ENCODE data around the gene C17orf58.
"Not testable (repeated sequence)": the region's sequence is repeated elsewhere in the genome, so short reads cannot be mapped to it uniquely, and the experiment has no call there.

Gene C17orf58

DNA sequence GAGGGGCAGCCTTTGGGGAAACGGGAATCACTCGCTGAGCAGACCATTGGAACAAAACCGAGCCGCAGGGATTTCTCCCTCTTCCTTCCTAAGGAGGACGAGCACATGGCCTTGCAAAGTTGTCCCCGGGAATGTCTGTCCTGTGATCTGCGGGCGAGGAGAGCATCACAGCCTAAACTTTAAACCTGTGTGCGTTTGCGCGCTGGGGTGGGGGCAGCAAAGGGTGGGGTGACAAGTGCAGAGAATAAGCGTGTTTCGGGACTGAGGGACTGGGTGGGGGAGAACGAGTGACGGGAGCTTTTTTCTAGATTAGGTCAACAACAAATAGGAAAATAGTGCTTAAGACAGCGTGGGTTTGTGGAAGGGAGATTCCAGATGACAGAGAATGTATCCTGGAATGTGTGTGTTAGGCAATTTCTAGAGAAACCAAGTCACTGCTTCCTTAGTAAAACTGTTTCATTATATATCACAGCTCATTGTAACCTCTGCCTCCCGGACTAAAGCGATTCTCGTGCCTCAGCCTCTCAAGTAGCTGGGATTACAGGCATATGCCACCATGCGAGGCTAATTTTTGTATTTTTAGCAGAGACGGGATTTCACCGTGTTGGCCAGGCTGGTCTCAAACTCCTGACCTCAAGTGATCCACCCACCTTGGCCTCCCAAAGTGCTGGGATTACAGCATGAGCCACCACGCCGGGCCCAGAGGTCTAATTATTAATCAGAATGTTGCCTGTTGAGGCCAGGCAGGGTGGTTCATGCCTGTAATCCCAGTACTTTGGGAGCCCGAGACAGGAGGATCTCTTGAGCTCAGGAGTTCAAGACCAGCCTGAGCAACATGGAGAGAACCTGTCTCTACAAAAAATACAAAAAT, at the start of gene C17orf58:
C17orf58 (minus strand) TSS at position 169 of the 871 bp plus-strand sequence. CDS start 271 bp downstream, outside the sequence.
- DNase-seq (ENCODE audit: low read depth) = not testable (repeated sequence)

DNA sequence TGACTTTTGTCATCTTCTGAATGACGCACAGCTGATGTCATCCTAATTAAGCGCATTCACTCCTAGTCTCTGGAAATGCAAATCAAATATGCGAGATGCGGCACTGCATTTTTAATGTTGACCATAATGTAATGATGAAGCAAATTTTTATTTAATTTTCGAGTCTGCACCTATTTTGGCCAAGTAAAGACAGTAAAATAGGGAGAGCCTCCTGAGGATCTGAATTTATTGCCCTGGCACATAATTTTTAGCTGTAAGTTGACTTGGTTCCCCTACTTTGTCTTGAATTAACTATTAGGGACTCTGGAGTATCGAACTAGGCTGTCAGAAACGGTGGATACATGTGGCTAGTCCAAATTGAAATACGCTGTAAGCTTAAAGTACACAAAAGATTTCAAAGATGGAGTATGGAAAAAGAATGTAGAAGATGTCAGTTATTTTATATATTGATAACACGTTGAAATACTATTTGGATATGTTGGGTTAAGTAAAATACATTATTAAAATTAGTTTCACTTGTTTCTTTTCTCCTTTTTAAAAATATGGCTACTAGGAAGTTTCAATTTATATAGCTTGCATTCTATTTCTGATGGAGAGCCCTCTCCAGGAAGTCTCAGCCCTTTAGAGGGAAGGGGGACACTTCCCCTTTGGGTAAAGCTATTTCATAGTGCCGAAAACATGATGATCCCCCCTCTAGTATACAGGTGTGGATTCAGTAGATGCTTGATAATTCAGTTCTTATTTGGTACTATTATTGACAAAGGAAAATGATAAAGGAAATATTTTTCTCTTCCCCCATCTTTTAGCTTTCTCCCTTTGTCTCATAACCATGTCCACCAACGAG, 40.3 kb upstream of the C17orf58 start:
- no peak for DNase-seq (ENCODE audit: low read depth)

GRCh38 chr17:68035523-68036303, 39.4 kb upstream of the C17orf58 start, which contains the start of gene KPNA2:
TSS of gene KPNA2 (plus strand) at chr17:68035735. CDS start at chr17:68037133, 1,398 bp downstream.
- peak; percentile 85 for DNase-seq (ENCODE audit: low read depth)

DNA sequence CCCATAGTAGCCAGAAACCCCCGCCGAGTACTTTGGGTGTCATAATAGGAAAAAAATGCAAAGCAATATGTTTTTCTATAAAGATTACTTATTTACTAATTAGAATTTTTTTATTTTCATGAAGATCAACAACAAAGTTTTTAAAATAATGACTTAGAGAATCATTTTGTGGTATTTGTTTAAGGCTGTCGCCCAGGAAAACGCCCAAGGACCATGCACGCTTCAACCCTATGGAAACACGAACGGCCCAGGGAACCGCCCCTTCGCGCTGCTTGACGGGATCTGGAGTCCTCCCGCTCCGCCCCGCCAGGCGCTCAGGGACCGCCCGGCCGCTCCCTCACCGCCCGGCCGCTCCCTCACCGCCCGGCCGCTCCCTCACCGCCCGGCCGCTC, 38.9 kb upstream of the C17orf58 start:
- DNase-seq (ENCODE audit: low read depth) = no peak

GRCh38 chr17:68034452-68034776, 38.1 kb upstream of the C17orf58 start:
- no peak for DNase-seq (ENCODE audit: low read depth)

DNA sequence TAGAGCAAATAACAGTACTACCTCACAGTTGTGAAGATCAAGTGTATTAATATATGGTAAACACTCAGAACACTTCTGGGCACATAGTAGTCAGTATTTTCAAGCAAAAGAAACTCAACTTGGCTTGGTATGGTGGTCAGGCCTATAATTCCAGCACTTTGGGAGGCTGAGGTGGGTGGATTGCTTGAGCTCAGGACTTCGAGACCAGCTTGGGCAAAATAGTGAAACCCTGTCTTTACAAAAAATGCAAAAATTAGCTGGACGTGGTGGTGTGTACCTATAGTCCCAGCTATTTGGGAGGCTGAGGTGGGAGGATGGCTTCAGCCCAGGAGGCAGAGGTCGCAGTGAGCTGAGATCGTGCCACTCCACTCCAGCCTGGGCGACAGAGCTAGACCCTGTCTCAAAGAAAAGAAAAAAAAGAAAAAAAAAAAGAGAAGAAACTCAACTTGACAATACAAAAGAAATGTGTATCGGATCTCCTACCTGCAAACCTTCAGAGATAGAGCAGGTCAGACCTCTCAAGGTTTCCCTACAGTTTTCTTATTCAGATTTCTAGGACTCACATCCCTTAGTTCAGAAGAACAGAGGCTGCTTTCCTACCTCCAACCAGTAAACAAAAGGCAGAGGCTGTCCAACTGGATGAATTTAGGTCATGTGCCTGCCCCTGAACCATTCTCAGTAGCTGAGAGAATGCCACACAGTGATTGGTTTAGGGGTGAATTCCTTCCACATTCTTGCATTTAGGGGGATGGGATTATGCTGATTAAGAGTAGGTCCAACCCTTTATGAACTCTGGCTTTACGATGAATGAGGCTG, 37.6 kb upstream of the C17orf58 start:
- DNase-seq (ENCODE audit: low read depth) = no peak

GRCh38 chr17:68029512-68030215, 33.4 kb upstream of the C17orf58 start:
- no peak for DNase-seq (ENCODE audit: low read depth)

DNA sequence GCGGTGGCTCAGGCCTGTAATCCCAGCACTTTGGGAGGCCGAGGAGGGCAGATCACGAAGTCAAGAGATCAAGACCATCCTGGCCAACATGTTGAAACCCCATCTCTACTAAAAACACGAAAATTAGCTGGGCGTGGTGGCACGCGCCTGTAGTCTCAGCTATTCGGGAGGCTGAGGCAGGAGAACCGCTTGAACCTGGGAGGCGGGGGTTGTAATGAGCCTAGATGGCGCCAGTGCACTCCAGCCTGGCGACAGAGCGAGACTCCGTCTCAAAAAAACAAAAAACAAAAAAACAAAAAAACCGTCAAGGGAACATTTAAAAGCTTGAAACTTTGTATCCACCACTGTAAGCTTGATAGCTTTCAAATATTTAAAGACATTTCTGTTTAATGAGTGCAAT, 26.3 kb upstream of the C17orf58 start:
- DNase-seq (ENCODE audit: low read depth) = not testable (repeated sequence)

GRCh38 chr17:68021963-68022362, 25.7 kb upstream of the C17orf58 start:
- DNase-seq (ENCODE audit: low read depth) = no peak

- DNase-seq (ENCODE audit: low read depth) = not testable (repeated sequence)
Measured at GRCh38 chr17:68020791-68021190, 24.5 kb upstream of the C17orf58 start.

- no peak for DNase-seq (ENCODE audit: low read depth)
Measured at GRCh38 chr17:68020409-68020756, 24.1 kb upstream of the C17orf58 start.

GRCh38 chr17:68019675-68020408, 23.6 kb upstream of the C17orf58 start:
- DNase-seq (ENCODE audit: low read depth) = peak; percentile 90

GRCh38 chr17:68019336-68019674, 23.0 kb upstream of the C17orf58 start:
- no peak for DNase-seq (ENCODE audit: low read depth)

- not testable (repeated sequence) for DNase-seq (ENCODE audit: low read depth)
Measured at GRCh38 chr17:68018493-68018892, 22.2 kb upstream of the C17orf58 start.

- DNase-seq (ENCODE audit: low read depth) = no peak
Measured at GRCh38 chr17:68016838-68017237, 20.6 kb upstream of the C17orf58 start.

GRCh38 chr17:68015081-68015723, 18.9 kb upstream of the C17orf58 start:
- no peak for DNase-seq (ENCODE audit: low read depth)

DNA sequence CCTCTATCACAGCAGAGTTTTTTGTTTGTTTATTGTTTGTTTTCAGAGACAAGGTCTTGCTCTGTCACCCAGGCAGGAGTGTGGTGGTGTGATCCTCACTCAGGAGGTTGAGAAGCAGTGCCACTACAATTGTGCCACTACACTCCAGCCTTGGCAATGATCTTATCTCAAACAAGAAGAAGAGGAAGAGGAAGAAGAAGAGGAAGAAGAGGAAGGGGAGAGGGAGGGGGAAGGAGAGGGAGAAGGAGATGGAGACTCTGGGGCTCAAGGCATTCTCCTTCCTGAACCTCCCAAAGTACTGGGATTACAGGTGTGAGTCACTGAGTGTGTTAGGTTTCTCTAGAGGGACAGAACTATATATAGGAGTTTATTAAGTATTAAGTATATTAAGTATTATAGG, 17.1 kb upstream of the C17orf58 start:
- no peak for DNase-seq (ENCODE audit: low read depth)

DNA sequence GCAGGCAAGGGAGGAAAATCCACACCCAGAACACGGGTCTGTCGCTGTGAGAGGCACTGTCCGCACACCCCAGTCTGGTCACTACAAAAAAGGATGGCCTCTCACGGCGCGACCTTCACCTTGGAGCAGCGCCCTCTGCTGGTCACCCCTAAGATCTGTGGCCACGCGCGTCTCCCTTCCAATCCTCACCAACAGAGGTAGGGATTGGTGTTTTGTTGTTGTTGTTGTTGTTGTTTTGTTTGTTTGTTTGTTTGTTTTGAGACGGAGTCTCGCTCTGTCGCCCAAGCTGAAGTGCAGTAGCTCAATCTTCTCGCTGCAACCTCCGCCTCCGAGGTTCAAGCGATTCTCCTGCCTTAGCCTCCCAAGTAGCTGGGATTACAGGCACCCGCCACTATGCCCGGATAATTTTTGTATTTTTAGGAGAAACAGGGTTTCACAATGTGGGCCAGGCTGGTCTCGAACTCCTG, 15.0 kb upstream of the C17orf58 start:
- DNase-seq (ENCODE audit: low read depth) = no peak

DNA sequence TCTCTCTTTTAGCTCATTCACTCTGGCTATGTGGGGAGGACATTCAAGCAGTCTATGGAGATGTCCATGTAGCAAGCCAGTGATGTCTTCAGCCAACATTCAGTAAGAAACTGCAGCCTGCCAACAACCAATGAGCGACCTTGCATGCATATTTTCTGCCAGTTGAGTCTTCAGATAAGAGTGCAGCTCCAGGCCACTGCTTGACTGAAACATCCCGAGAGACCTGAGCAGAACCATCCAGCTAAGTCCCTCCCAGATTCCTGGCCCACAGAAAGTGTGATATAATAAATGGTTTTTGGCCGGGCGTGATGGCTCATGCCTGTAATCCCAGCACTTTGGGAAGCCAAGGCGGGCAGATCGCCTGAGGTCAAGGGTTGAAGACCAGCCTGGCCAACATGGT, 10.5 kb upstream of the C17orf58 start:
- no peak for DNase-seq (ENCODE audit: low read depth)

GRCh38 chr17:68004201-68004600, 7.9 kb upstream of the C17orf58 start:
- DNase-seq (ENCODE audit: low read depth) = no peak

Data from HS-27A (cell line).